ENCODE measurements around the gene ZPBP2. TPM values are rescaled to one million over a fixed set of nuclear protein-coding genes. Genes with fewer than 3 reads are reported as not detected.
"Not testable (repeated sequence)": the region's sequence is repeated elsewhere in the genome, so short reads cannot be mapped to it uniquely, and the experiment has no call there.

The ZPBP2 gene
- total RNA-seq, 1 experiment from 2014 or later = not detected

GRCh38 chr17:39838784-39839183 lies 29.2 kb upstream of the ZPBP2 start:
- no peak for DNase-seq (ENCODE audit: low read depth in 1 of 2, low spot score in 2 of 2)
- H3K27me3 ChIP-seq (replicated peaks) = peaks cover 4% of the 10 kb centered on the region; the same call in 1 of the 2 replicates
- no peak overlapping the region for H3K27ac ChIP-seq
- 0 out of 2 replicates have a peak, but pooled peaks cover 2% of the 10 kb centered on the region for H3K9me3 ChIP-seq (replicated peaks)
- H3K4me3 ChIP-seq = no peak overlapping the region
- H3K36me3 ChIP-seq = no peaks in the 10 kb centered on the region
- H3K4me1 ChIP-seq (replicated peaks) = no peaks in the 10 kb centered on the region

DNA sequence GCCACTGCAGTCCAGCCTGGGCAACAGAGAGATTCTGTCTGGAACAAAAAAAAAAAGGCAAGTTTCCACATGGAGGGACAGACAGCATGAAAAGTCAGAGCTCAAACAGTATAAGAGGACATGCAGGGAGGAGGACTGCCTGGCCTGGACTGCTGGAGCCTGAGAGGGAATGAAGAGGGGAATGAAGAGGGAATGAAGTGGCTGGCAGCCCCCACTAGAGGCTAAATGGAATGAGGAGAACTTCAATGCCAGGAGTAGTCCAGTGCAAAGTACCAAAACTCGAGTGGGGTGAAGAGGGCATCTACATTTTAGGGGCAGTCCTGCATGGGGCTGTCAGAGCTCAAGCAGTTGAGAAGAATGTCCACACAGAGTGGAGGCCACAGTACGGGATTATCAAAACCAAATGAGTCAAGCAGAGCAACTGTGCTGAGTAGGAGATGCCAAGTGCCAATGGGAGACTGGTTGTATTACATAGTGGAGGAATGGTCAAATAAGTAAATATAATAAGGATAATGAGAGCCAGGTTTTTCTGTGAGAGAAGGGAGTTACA lies 26.8 kb upstream of the ZPBP2 start:
- no peak overlapping the region for H3K27ac ChIP-seq
- peaks cover 13% of the 10 kb centered on the region; the same call in 1 of the 2 replicates for H3K27me3 ChIP-seq (replicated peaks)
- no peaks in the 10 kb centered on the region for H3K4me1 ChIP-seq (replicated peaks)
- H3K36me3 ChIP-seq = no peaks in the 10 kb centered on the region
- H3K9me3 ChIP-seq (replicated peaks) = no peaks in the 10 kb centered on the region
- H3K4me3 ChIP-seq = no peak overlapping the region
- no peak for DNase-seq (ENCODE audit: low read depth in 1 of 2, low spot score in 2 of 2)

DNA sequence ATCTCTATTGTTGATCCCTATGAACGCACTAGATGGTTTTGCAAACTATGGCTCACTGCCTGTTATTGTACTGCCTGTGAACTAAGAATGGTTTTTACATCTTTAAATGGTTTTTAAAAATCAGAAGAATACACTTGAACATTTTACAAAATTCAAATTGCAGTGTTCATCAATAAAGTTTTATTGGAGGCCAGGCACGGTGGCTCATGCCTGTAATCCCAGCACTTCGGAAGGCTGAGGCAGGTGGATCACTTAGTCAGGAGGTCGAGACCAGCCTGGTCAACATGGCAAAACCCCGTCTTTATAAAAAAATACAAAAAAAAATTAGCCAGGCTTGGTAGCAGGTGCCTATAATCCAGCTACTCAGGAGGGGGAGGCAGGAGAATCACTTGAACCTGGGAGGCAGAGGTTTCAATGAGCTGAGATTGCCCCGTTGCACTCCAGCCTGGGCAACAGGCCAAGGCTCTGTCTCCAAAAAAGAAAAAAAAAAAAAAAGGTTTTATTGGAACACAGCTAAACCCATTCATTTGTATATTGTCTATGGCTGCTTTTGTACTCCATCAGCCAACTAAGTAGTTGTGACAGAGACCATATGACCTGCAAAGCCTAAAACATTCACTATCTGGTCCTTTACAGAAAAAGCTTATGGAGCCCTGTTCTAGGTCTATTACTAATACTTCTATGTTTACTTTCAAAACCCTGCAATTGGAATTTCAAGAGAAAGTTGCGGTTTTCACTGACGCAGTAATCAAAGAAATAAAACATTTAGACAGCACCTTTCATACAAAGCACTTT lies 22.8 kb upstream of the ZPBP2 start:
- H3K27me3 ChIP-seq (replicated peaks) = peaks cover 24% of the 10 kb centered on the region
- no peaks in the 10 kb centered on the region for H3K36me3 ChIP-seq
- H3K27ac ChIP-seq = no peak overlapping the region
- DNase-seq (ENCODE audit: low read depth in 1 of 2, low spot score in 2 of 2) = no peak
- H3K4me1 ChIP-seq (replicated peaks) = no peaks in the 10 kb centered on the region
- H3K4me3 ChIP-seq = no peak overlapping the region
- no peaks in the 10 kb centered on the region for H3K9me3 ChIP-seq (replicated peaks)

GRCh38 chr17:39846205-39846604 lies 21.8 kb upstream of the ZPBP2 start:
- H3K27ac ChIP-seq = no peak overlapping the region
- H3K4me1 ChIP-seq (replicated peaks) = no peaks in the 10 kb centered on the region
- H3K36me3 ChIP-seq = no peaks in the 10 kb centered on the region
- no peak overlapping the region for H3K4me3 ChIP-seq
- peaks cover 24% of the 10 kb centered on the region for H3K27me3 ChIP-seq (replicated peaks)
- DNase-seq (ENCODE audit: low read depth in 1 of 2, low spot score in 2 of 2) = no peak
- H3K9me3 ChIP-seq (replicated peaks) = no peaks in the 10 kb centered on the region

DNA sequence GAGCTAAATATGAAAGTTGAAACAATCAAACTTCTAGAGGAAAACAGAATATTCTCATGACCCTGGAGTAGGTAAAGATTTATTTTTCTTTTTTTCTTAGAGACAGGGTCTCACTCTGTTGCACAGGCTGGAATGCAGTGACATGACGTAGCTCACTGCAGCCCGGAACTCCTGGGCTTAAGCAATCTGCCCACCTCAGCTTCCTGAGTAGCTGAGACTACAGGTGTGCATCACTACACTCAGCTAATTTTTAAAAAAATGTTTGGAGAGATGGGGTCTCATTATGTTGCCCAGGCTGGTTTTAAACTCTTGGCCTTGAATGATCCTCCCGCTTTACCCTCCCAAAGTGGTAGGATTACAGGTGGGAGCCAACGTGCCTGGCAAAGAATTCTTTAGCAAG lies 19.4 kb upstream of the ZPBP2 start:
- Histone ChIP-seq H3K27me3 (replicated peaks) (peaks cover 21% of the 10 kb centered on the region), H3K4me3 (no peak overlapping the region), H3K9me3 (replicated peaks) (no peaks in the 10 kb centered on the region), H3K27ac (no peak overlapping the region), H3K36me3 (no peaks in the 10 kb centered on the region), H3K4me1 (replicated peaks) (no peaks in the 10 kb centered on the region)
- DNase-seq (ENCODE audit: low read depth in 1 of 2, low spot score in 2 of 2) = no peak

DNA sequence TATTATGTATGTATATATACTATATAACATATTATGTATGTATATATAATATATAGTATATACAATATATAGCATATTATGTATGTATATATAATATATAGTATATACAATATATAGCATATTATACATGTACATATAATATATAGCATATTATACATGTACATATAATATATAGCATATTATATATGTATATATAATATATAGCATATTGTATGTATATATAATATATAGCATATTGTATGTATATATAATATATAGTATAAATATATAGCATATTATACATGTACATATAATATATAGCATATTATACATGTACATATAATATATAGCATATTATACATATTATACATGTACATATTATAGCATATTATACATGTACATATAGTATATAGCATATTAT lies 17.8 kb upstream of the ZPBP2 start:
- H3K9me3 ChIP-seq (replicated peaks); H3K27ac ChIP-seq; H3K36me3 ChIP-seq; DNase-seq (ENCODE audit: low read depth in 1 of 2, low spot score in 2 of 2); H3K4me1 ChIP-seq (replicated peaks); H3K4me3 ChIP-seq: not testable (repeated sequence)
- H3K27me3 ChIP-seq (replicated peaks) = peaks cover 27% of the 10 kb centered on the region

GRCh38 chr17:39852239-39852638 lies 15.8 kb upstream of the ZPBP2 start:
- Histone ChIP-seq H3K9me3 (replicated peaks) (no peaks in the 10 kb centered on the region), H3K27ac (no peak overlapping the region), H3K4me3 (no peak overlapping the region), H3K27me3 (replicated peaks) (peaks cover 21% of the 10 kb centered on the region), H3K36me3 (no peaks in the 10 kb centered on the region), H3K4me1 (replicated peaks) (no peaks in the 10 kb centered on the region)
- DNase-seq (ENCODE audit: low read depth in 1 of 2, low spot score in 2 of 2) = no peak

DNA sequence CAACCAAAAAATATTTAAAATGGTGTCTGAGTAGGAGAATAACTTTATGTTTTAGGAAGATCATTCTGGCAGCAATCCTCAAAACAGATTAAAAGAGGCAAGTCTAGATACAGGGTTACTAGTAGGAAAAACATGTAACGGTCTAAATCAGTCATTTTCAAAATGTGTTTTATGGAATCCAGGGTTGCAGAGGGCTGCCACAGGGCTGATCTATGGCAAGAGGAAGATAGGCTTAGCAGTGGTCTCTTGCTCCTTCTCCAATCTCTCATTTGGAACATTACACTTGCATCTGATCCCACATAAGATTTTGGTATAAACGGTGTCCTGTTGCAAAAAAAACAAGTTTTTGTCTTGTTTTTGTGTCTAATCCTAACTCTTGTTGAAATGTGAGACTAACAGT lies 13.1 kb upstream of the ZPBP2 start:
- peaks cover 19% of the 10 kb centered on the region; the same call in 1 of the 2 replicates for H3K27me3 ChIP-seq (replicated peaks)

DNA sequence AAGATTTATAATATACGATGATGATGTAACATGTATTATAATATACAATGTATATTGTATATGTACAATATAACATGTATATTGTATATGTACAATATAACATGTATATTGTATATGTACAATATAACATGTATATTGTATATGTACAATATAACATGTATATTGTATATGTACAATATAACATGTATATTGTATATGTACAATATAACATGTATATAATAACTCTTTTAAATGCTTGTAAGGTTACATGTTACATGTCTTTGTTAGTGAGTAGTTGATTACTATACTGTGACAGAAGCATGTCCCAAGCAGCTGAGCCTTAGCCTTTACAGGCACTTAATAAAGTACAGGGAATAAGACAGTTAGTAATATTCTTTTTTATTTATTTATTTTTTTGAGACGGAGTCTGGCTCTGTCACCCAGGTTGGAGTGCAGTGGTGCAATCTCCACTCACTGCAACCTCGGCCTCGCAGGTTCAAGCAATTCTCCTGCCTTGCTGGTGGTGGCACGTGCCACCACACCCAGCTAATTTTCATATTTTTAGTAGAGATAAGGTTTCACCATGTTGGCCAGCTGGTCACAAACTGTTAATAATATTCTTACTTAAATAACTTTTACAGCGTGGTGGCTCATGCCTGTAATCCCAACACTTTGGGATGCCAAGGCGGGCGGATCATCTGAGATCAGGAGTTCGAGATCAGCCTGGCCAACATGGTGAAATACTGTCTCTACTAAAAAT lies 11.9 kb upstream of the ZPBP2 start:
- H3K4me3 ChIP-seq; H3K27ac ChIP-seq; DNase-seq (ENCODE audit: low read depth in 1 of 2, low spot score in 2 of 2); H3K36me3 ChIP-seq; H3K9me3 ChIP-seq (replicated peaks); H3K4me1 ChIP-seq (replicated peaks): not testable (repeated sequence)
- peaks cover 31% of the 10 kb centered on the region for H3K27me3 ChIP-seq (replicated peaks)

More for the DNA sequence above, 13.1 kb upstream of the ZPBP2 start:
- no peaks in the 10 kb centered on the region for H3K9me3 ChIP-seq (replicated peaks)
- H3K36me3 ChIP-seq = no peaks in the 10 kb centered on the region
- no peaks in the 10 kb centered on the region for H3K4me1 ChIP-seq (replicated peaks)
- H3K27ac ChIP-seq = no peak overlapping the region
- H3K4me3 ChIP-seq = no peak overlapping the region
- no peak for DNase-seq (ENCODE audit: low read depth in 1 of 2, low spot score in 2 of 2)

DNA sequence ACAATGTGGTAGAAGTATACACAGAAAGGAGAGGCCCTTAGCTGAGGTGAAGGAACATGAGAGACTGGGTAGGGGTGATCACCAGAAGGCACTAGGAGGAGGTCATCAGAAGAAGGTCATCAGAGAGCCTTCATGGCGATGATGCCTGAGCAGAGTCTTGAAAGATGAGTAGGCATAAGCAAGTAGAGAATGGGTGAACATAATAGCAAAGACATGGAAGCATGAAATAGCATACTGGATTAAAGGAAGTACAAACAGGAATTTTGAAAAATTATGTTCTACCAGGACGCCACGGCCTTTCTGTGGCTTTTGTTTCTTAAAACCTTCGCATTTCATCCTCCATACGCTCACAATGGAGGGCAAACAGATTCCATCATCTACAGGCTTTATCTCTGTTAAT lies 6.8 kb upstream of the ZPBP2 start:
- Histone ChIP-seq H3K36me3 (no peaks in the 10 kb centered on the region), H3K4me1 (replicated peaks) (peaks cover 4% of the 10 kb centered on the region; the same call in 1 of the 2 replicates), H3K4me3 (no peak overlapping the region), H3K27me3 (replicated peaks) (peaks cover 69% of the 10 kb centered on the region), H3K9me3 (replicated peaks) (no peaks in the 10 kb centered on the region), H3K27ac (no peak overlapping the region)
- no peak for DNase-seq (ENCODE audit: low read depth in 1 of 2, low spot score in 2 of 2)

DNA sequence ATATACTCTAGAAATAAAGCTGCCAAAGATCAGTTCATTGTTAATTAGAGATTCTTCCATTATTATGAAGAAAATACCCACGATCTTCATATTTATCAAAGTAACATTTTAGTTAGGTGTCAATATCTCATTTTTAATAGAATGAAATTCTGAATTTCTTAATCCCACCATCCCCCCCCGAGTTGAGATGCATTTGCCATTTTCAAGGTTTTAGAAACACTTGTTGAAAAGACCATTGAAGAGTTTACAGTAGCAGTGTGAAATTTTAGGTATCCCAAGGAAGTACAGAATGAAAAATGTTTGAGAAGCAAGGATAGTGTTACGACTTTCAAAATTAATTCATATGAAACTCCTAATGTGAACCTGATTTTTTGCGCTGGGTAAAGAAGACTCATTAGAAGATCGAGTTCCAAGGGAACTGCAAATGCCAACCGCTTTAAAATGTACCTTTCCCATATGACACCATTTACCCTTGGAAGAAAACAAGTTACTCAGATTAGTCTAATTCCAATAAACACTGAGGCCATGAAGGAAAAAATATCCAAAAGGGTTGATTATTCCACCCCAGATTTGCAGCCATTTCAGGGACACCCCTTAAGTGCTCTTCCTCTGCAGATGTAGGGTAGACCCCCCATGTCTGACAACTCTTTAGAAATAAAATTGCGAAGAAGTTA lies 4.6 kb upstream of the ZPBP2 start:
- Histone ChIP-seq H3K27ac (no peak overlapping the region), H3K4me3 (no peak overlapping the region), H3K36me3 (no peaks in the 10 kb centered on the region), H3K4me1 (replicated peaks) (peaks cover 4% of the 10 kb centered on the region; the same call in 1 of the 2 replicates), H3K9me3 (replicated peaks) (no peaks in the 10 kb centered on the region), H3K27me3 (replicated peaks) (peaks cover 72% of the 10 kb centered on the region)
- DNase-seq (ENCODE audit: low read depth in 1 of 2, low spot score in 2 of 2) = no peak

- DNase-seq (ENCODE audit: low read depth in 1 of 2, low spot score in 2 of 2) = peak in 1 of 2 experiments; percentile 27
- no peak within 1 kb of the TSS for H3K27ac ChIP-seq
- H3K27me3 ChIP-seq (replicated peaks) = peaks cover 72% of the 10 kb centered on the region
- H3K4me3 ChIP-seq = no peak within 1 kb of the TSS
- peaks cover 4% of the 10 kb centered on the region; the same call in 1 of the 2 replicates for H3K4me1 ChIP-seq (replicated peaks)
- no peaks in the 10 kb centered on the region for H3K9me3 ChIP-seq (replicated peaks)
- no peaks in the 10 kb centered on the region for H3K36me3 ChIP-seq
Measured at GRCh38 chr17:39863918-39864746, 3.9 kb upstream of the ZPBP2 start, which contains the start of gene IKZF3. TSS of gene IKZF3 (minus strand) at chr17:39864312. CDS start at chr17:39864126, 186 bp downstream.
